Measurements from ENCODE around the gene NMNAT3. TPM values are rescaled to one million over a fixed set of nuclear protein-coding genes. Genes with fewer than 3 reads are reported as not detected.
A peak's percentile ranks its signal among the peaks of the same experiment; 100 is the strongest.

The NMNAT3 gene
- total and polyA plus RNA-seq, 2 donors from 2014 or later, result 6.4 to 13.8 TPM

DNA sequence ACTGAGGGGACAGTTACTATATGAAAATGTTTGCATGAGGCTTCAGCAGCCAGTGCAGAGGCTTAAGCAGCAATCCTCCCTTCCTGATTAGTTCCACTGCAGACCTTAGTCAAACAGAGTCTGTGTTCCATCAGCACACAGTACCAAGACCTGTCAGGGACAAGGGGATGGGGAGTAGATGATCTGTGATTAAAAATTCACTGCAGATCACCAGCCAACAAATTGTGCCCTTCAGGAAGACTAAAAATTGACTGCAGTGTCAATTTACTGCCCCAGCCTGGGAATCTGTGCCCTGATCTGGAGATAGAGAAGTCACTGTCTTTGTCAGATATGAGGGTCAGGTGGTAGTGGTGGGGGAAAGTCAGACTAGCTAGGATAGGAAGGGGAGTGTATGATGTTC lies 13.8 kb upstream of the NMNAT3 start:
- intact Hi-C loops (cut with DNase I), result no loop called here
- H3K27me3 ChIP-seq (ENCODE audit: control insufficient read depth, insufficient read depth, low read length), result no peaks in the 10 kb centered on the region
- no peak for FAIRE-seq
- no peaks in the 10 kb centered on the region for H3K36me3 ChIP-seq (ENCODE audit: control insufficient read depth in 2 of 3, insufficient read depth in 3 of 3, low read length in 3 of 3)
- H3K27ac ChIP-seq (ENCODE audit: low read depth in 2 of 2, low read length in 2 of 2), result no peak overlapping the region
- H3K4me3 ChIP-seq (ENCODE audit: low read length in 3 of 3), result no peak overlapping the region
- DNase-seq, result no peak
- no peaks in the 10 kb centered on the region for H3K9me3 ChIP-seq (ENCODE audit: control insufficient read depth in 2 of 3, insufficient read depth in 1 of 3, low read length in 3 of 3)
- peaks cover 0 to 4% (median 2%) of the 10 kb centered on the region in 3 donors for H3K4me1 ChIP-seq (ENCODE audit: control insufficient read depth in 2 of 3, insufficient read depth in 2 of 3, low read depth in 1 of 3, low read length in 3 of 3)
- H3K9ac ChIP-seq (ENCODE audit: low read length in 3 of 3), result no peak overlapping the region
- TF ChIP-seq, protein P1, sequence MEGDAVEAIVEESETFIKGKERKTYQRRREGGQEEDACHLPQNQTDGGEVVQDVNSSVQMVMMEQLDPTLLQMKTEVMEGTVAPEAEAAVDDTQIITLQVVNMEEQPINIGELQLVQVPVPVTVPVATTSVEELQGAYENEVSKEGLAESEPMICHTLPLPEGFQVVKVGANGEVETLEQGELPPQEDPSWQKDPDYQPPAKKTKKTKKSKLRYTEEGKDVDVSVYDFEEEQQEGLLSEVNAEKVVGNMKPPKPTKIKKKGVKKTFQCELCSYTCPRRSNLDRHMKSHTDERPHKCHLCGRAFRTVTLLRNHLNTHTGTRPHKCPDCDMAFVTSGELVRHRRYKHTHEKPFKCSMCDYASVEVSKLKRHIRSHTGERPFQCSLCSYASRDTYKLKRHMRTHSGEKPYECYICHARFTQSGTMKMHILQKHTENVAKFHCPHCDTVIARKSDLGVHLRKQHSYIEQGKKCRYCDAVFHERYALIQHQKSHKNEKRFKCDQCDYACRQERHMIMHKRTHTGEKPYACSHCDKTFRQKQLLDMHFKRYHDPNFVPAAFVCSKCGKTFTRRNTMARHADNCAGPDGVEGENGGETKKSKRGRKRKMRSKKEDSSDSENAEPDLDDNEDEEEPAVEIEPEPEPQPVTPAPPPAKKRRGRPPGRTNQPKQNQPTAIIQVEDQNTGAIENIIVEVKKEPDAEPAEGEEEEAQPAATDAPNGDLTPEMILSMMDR (IDR thresholded peaks at IDR 0.05; ENCODE audit: borderline replicate concordance, extremely low read depth, insufficient read depth), result no peak

DNA sequence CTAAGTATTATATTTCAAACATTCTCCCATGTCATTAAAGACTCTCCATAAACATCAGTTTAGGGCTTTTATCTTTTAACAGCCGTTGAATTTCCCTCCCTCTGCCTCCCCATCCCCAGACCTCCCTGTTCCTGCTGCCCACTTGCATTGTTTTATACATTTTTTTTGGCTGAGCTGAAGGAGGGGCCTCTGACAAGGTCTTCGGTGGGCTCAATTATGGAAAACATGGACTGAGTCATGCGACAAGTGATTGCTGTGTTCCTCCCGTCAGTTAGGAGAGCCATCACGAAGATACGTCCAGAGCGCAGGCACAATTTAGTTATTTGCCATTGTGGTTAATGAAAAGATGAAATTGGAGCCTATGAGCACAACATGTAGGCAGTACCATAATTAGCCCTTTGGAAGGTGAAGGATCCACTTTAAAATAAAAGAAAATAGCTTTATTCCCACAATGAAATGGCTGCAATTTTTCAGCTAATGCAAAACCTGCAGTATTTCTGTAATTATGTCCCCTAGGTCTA lies 12.0 kb upstream of the NMNAT3 start:
- Histone ChIP-seq H3K4me3 (ENCODE audit: low read length in 3 of 3) (no peak overlapping the region), H3K27ac (ENCODE audit: low read depth in 2 of 2, low read length in 2 of 2) (no peak overlapping the region), H3K36me3 (ENCODE audit: control insufficient read depth in 2 of 3, insufficient read depth in 3 of 3, low read length in 3 of 3) (no peaks in the 10 kb centered on the region), H3K4me1 (ENCODE audit: control insufficient read depth in 2 of 3, insufficient read depth in 2 of 3, low read depth in 1 of 3, low read length in 3 of 3) (no peaks in the 10 kb centered on the region), H3K9me3 (ENCODE audit: control insufficient read depth in 2 of 3, insufficient read depth in 1 of 3, low read length in 3 of 3) (no peaks in the 10 kb centered on the region), H3K27me3 (ENCODE audit: control insufficient read depth, insufficient read depth, low read length) (no peaks in the 10 kb centered on the region), H3K9ac (ENCODE audit: low read length in 3 of 3) (no peak overlapping the region)
- intact Hi-C loops (cut with DNase I), result no loop called here
- no peak for DNase-seq
- no peak for FAIRE-seq
- TF ChIP-seq, protein P1 (IDR thresholded peaks at IDR 0.05; ENCODE audit: borderline replicate concordance, extremely low read depth, insufficient read depth), result no peak

DNA sequence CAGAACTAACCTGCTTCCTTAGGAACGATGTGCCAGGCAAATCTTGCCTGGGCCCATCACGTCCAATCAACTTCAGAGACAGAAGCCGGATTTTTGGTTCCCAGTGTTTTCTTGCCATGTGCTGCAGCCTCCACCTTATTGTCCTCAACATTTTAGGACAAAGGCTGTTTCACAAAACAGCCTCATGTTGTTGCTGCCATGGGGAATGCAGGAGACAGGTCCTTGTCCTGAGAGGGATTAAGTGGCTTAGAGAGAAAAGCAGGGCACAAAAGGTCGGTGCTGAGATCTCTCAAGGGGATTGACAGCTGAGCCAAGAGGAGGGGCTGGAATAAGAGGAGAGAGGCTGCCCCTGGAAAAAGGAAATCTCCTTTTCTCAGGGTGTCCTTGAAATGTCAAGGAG lies 11.3 kb upstream of the NMNAT3 start:
- no peak overlapping the region for H3K27ac ChIP-seq (ENCODE audit: low read depth in 2 of 2, low read length in 2 of 2)
- H3K27me3 ChIP-seq (ENCODE audit: control insufficient read depth, insufficient read depth, low read length), result no peaks in the 10 kb centered on the region
- no peak overlapping the region for H3K4me3 ChIP-seq (ENCODE audit: low read length in 3 of 3)
- peak in 1 of 5 donors; percentile 15 for DNase-seq
- H3K9me3 ChIP-seq (ENCODE audit: control insufficient read depth in 2 of 3, insufficient read depth in 1 of 3, low read length in 3 of 3), result no peaks in the 10 kb centered on the region
- H3K4me1 ChIP-seq (ENCODE audit: control insufficient read depth in 2 of 3, insufficient read depth in 2 of 3, low read depth in 1 of 3, low read length in 3 of 3), result no peaks in the 10 kb centered on the region
- intact Hi-C loops (cut with DNase I), result no loop called here
- H3K36me3 ChIP-seq (ENCODE audit: control insufficient read depth in 2 of 3, insufficient read depth in 3 of 3, low read length in 3 of 3), result no peaks in the 10 kb centered on the region
- no peak for FAIRE-seq
- no peak overlapping the region for H3K9ac ChIP-seq (ENCODE audit: low read length in 3 of 3)
- TF ChIP-seq, protein P1 (IDR thresholded peaks at IDR 0.05; ENCODE audit: borderline replicate concordance, extremely low read depth, insufficient read depth), result no peak

DNA sequence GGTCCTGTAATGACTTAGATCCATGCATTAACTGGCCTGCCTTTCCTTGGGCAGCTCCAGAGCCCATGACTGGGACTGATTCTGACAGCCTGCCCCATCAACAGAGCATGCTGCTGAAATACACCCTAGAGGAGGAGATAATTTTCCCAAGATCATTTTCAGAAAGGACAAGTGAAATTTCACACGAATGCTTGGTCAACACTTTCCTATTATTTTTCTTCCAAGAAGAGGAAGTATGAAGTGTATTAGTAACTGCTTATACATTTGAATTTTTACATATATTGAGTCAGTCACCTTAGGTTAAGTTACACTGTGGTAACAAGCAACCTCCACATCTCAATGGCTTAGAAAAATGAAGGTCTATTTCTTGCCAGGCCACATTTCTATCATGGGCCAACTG lies 9.7 kb upstream of the NMNAT3 start:
- no peaks in the 10 kb centered on the region for H3K9me3 ChIP-seq (ENCODE audit: control insufficient read depth in 2 of 3, insufficient read depth in 1 of 3, low read length in 3 of 3)
- H3K9ac ChIP-seq (ENCODE audit: low read length in 3 of 3), result no peak overlapping the region
- H3K27ac ChIP-seq (ENCODE audit: low read depth in 2 of 2, low read length in 2 of 2), result no peak overlapping the region
- TF ChIP-seq, protein P1 (IDR thresholded peaks at IDR 0.05; ENCODE audit: borderline replicate concordance, extremely low read depth, insufficient read depth), result no peak
- DNase-seq (no peak), FAIRE-seq (no peak)
- H3K36me3 ChIP-seq (ENCODE audit: control insufficient read depth in 2 of 3, insufficient read depth in 3 of 3, low read length in 3 of 3), result no peaks in the 10 kb centered on the region
- no peaks in the 10 kb centered on the region for H3K4me1 ChIP-seq (ENCODE audit: control insufficient read depth in 2 of 3, insufficient read depth in 2 of 3, low read depth in 1 of 3, low read length in 3 of 3)
- no peaks in the 10 kb centered on the region for H3K27me3 ChIP-seq (ENCODE audit: control insufficient read depth, insufficient read depth, low read length)
- H3K4me3 ChIP-seq (ENCODE audit: low read length in 3 of 3), result no peak overlapping the region
- intact Hi-C loops (cut with DNase I), result no loop called here

Measured in kidney (tissue), 14 donors.